GM19468 (cell line): ENCODE measurements around the gene ST6GALNAC1.
"Not testable (repeated sequence)": the region's sequence is repeated elsewhere in the genome, so short reads cannot be mapped to it uniquely, and the experiment has no call there.

ENCODE experiments used
- ATAC-seq: cut with Tn5 transposase; IDR thresholded peaks from one replicate; pipeline ENCODE4 v1.9.1; 2021; ENCODE audit warnings: mild to moderate bottlenecking, moderate library complexity, moderate number of reproducible peaks; ENCODE audit not compliant: unreplicated experiment; ENCODE audit errors: extremely low read depth

ST6GALNAC1 gene

DNA sequence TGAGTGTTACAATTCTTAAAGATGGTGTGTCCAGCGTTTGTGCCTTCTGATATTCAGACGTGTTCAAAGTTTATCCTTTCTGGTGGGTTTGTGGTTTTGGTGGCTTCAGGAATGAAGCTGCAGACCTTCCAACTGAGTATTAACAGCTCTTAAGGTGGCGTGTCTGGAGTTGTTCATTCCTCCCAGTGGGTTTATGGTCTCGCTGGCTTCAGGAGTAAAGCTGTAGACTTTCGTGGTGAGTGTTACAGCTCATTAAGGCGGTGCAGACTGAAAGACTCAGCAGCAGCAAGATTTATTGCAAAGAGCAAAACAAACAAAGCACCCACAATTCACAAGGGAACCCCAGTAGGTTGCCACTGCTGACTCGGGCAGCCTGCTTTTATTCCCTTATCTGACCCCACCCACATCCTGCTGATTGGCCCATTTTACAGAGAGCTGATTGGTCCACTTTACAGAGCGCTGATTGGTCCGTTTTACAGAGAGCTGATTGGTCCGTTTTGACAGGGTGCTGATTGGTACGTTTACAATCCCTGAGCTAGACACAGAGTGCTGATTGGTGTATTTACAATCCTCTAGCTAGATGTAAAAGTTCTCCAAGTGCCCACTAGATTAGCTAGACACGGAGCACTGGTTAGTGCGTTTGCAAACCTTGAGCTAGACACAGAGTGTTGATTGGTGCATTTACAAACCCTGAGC, 29.3 kb downstream of the ST6GALNAC1 start:
- ATAC-seq = not testable (repeated sequence)

DNA sequence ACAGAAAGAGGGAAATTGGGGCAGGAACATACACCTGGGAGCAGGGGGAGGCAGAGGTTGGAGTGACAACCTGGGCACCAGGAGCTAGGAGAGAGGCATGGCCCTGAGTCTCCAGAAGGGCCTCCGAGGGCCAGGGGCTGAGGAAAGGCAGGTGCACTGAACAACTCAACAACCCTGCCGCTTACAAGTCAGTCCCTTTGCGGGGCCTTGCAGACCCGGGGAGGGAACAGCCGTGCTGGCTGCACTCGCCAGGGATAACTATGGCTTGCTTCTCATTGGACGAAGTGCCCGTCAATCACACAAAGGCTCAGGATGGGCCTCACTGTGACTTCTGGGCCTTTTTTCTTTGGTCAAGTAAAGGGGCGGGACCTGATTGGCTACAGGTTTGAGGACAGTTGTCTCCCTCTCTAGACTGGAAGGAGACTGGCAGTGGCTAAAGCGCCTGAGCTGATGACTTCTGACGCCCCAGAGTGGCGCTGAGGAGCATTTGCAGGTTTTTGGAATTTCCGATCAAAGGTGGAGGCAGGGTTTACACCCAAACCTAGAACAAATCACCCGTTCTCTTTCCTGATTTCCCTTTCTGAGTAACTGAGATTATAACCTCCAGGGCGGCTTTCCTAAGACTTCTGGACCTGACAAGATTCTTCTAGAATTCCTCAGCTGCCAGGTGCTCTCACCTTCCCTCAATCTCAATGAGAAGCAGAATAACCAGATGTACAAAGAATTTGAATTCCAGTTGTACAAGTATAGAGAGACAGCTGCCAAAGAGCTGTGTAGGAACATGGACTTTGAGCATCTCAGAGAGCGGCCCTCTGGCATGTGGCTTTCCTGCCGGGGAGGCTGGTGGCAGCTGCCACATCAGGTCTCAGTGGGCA, 30.3 kb downstream of the ST6GALNAC1 start:
- ATAC-seq = no peak

DNA sequence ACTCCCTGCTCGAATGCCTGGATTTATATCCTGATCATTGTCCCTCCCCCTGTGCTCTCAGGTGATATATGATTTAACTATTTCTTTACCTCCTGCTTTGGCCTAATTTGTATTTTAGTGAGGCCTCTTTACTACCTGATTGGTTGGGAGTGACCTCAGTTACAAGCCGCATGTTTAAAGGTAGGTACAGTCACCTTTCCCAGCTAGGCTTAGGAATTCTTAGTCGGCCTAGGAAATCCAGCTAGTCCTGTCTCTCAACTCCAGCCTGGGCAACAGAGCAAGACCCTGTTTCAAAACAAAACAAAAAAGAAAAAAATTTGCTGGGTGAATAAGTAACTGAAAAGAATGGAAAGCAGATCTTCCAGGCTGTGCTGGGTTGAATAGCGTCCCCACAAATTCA, 31.1 kb downstream of the ST6GALNAC1 start:
- ATAC-seq = no peak

DNA sequence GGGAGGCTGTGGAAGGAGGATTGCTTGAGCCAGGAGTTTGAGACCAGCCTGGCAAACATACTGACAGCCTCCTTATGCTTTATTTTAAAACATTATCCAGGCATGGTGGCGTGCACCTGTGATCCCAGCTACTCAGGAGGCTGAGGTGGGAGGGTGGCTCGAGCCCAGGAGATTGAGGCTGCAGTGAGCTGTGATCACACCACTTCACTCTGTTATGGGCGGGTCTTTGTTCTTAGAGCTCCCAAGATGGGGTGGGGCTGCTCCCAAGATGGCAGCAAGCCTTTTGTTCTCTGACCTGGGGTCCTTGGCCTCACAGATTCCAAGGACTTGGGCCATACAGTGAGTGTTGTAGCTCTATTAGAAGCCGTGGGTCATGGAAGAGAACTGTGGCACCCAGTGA, 31.8 kb downstream of the ST6GALNAC1 start:
- no peak for ATAC-seq

DNA sequence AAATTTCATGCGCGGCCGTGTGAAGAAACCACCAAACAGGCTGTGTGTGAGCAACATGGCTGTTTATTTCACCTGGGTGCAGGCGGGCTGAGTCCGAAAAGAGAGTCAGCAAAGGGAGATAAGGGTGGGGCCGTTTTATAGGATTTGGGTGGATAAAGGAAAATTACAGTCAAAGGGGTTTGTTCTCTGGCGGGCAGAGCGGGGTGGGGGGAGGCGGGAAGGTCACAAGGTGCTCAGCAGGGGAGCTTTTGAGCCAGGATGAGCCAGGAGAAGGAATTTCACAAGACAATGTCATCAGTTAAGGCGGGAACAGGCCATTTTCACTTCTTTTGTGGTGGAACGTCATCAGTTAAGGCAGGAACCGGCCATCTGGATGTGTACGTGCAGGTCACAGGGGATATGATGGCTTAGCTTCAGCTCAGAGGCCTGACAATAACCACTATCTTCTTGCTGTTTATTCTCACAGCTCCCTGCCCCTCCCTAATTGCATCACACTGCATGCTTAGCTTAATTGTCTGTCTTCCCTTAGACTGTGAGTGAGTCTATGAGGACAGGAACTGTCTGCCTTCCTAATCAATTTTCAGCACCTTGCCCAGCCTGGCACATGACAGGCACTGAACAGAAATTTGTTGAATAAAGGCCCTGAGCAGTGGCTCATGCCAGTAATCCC, 32.3 kb downstream of the ST6GALNAC1 start:
- ATAC-seq = not testable (repeated sequence)

DNA sequence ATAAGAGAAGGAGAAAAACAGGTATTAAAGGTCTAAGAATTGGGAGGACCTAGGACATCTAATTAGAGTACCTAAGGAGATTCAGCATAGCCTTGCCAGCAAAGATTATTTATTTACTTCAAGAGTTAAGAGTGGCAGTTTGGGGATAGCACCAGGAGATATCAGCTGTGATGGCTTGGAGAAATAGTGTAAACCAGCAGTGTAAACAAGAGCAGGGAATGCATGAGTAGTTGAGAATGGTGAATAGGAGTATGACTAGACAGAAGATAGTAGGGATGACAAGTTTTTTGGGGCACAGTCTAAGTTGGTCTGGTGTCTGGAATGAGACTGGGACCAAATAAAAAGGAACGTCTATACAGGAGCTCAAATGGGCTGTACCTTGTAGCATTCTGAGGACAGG, 36.9 kb downstream of the ST6GALNAC1 start:
- not testable (repeated sequence) for ATAC-seq

DNA sequence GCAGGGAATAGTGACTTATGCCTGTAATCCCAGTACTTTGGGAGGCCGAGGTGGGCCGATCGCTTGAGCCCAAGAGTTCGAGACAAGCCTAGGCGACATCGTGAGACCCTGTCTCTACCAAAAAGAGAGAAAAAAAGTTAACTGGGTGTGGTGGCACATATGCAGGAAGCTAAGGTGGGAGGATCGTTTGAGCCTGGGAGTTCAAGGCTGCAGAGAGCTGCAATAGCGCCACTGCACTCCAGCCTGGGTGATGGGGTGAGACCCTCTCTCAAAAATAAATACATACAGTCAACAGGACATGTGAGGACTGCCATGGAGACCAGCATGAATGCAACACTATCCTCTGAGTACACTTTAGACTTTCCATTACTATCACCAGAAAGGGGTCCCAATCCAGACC, 42.5 kb downstream of the ST6GALNAC1 start:
- ATAC-seq = no peak

DNA sequence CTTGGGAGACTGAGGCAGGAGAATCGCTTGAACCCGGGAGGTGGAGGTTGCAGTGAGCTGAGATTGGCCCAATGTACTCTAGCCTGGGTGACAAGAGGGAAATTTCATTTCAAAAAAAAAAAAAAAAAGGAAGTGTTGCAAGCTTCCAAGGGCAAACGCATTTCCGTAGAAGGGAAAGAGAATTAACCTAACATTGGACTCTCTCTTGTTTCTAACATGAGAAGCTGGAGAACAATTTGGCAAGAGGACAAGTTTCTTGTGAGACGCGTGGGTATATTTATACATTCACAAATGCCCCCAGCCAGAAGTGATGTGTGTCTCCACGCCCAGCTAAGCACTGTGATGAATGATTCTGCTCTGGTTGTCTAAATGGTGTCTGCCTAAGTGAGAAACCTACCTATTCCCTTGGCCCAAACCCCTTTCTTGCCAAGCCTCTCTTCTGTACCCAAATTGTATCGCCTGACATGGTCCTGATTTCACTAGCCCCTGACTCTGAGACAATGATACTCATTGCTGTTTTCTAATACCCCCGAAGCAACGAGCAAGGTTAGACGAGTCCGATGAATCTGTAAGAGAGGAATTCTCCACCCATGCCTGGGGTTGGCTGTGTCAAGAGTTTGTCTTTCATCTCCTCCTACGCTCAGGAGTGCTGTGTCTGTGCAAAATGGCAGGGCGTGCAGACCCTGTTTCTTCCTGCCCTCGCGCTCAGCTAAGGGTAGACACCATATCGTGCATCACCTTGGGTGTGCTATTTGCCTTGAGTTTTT, 43.7 kb downstream of the ST6GALNAC1 start:
- ATAC-seq = no peak

DNA sequence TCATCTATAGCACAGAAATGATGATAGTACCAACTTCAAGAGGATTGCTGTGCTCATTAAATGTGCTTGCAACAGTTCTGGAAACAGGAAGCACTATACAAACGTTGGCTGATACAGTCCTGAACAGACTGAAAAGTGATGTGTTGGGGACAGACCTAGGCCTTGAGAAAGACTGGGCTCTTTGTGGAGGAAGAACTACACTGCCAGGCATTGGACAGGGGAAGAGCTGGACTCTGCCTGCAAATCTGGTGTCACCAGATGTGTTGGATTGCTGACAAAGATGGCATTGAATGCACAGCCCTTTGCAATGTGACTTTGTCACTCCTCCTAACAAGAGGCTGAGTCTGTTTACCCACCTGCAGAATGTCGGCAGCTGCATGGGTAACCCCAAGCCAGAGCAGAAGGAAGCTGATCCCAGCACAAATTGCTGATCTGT, 45.5 kb downstream of the ST6GALNAC1 start:
- no peak for ATAC-seq

DNA sequence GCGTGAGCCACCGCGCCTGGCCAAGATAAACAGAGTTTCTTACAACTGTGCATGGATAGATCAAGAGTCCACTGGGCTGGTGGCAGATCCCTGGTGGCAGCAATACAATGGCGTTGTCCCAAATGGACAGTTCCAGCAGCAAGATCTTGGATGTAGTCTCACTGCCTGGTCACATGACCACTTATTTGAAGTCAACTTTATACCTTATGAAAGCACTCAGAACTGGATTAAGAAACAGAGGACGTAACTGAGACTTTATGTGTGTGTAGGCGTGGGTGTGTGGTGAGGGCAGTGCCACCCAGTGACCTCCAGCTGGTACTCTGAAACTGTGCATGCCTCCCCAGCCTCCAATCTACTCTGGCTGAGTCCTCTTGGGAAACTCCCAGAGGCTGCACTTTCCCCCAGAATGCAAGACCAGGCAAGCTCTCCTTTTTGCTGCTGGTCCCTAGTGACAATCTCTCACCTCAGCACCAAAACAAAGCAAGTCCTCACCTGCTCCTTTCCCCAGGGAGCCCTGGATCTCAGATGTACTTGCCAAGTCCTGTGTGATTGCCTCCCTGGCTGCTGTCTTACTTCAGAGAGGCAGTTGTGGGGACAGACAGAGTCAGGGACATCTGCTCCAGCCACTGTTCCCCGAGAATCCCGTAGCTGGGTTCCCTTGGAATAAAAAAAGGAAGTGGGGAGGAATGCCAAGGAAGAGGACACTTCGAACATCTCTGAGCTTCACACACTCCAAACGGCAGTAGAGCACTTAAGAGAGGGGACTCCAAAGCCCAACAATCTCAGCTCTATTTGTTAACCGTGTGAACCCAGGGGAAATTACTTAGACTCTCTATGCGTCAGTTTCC, 46.2 kb downstream of the ST6GALNAC1 start:
- no peak for ATAC-seq

DNA sequence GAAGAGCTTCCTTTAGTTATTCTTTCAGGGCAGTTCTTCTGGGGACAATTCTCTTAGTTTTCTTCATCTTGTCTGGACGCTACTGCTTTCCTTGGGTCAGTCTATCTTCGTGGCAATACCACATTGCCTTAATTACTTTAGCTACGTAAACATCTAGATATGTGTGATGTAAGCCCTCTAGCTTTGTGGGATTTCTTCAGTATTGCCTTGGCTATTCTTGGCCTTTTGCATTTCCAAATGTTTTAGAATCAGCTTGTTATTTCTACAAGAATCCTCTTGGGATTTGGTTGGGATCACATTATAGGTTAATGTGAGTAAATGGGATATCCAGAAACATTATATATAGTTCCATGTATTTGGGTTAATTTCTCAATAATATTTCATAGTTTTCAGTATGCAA, 48.9 kb downstream of the ST6GALNAC1 start:
- no peak for ATAC-seq

DNA sequence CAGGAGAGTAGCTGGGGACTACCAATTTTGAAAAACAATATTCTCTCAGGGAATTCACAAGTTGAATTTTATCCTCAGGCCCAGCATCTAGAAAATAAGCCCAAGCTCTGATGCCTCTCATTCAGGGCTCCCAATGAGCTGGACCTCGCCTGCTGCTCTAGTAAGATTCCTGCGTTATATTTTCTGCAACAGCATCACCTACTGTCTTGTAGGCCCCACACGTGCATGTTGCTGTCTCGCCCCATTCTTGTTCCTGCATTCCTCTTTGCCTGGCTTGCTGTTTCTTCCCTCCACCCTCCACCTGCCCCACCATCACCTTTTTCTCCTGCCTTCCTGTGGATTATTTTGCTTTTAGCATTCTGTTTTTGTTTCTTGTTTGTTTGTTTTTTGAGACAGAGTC, 49.6 kb downstream of the ST6GALNAC1 start:
- no peak for ATAC-seq

DNA sequence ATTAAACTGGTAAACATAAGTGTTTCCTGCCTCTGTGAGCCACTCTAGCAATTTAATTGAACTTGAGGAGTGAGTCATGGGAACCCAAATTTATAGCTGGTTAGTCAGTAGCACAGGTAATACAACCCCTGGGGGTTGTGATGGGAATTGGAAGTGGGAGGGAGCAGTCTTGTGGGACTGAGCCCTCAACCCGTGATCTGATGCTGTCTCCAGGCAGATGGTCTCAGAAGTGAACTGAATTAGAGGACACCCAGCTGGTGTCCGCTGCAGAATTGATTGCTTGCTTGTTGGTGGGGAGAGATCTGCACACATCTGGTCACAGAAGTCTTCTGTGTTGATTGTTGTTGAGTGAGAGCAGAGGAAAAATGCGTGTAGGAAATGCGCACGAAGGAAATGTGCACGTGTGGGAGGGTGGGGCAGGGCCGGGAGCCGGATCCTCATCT, 50.2 kb downstream of the ST6GALNAC1 start:
- no peak for ATAC-seq

DNA sequence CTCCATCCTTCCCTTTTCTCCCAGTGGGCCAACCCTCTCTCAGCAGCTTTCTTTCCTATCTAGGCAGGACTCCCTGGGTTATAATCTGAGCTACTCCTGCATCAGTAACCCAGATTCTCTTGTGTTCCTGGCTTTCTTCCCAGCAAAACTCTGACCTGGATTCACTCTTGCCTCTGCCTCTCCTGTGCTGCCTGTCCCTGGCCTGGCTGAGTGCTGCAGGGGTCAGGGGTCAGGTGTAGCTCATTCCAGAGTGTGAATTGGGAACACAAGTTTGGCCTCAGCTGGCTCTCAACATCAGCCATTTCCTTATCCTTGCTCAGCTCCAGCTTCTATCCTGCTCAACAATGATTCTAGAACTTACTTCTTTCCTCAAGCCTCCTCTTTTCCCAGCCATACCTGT, 55.4 kb downstream of the ST6GALNAC1 start:
- no peak for ATAC-seq

DNA sequence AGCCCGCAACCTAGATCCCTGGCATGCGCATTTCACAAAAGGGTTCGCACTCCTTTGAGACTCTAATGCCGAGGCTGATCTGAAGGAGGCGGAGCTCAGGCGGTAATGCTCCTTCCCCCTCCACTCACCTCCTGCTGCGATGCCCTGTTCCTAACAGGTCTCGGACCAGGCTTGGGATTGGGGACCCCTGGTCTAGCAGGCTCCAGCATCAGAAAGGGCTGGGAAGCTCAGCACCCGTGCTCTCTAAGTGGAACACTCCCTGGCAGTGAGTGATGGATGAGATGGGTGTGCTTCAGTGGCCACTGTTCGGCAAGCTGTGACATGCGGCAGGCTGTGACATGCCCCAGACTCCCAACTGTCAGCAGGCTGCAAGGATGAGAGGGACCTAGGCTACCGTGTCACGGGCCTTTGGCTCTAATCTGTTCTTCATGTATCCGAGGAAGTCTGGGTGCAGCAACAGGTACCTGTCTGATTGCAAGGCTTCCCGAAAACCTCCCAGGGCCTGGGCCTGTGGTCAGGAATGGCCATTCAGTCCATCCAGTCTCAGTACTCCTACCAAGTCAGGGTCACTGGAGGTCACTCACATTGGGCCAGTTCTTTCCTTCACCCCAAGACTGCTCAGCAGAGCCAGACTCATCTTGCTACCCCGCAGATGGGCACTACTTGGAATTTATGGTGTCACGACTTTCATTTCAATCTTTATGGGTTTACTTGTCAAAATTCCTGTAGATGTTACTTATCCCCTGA, 56.6 kb downstream of the ST6GALNAC1 start:
- no peak for ATAC-seq

DNA sequence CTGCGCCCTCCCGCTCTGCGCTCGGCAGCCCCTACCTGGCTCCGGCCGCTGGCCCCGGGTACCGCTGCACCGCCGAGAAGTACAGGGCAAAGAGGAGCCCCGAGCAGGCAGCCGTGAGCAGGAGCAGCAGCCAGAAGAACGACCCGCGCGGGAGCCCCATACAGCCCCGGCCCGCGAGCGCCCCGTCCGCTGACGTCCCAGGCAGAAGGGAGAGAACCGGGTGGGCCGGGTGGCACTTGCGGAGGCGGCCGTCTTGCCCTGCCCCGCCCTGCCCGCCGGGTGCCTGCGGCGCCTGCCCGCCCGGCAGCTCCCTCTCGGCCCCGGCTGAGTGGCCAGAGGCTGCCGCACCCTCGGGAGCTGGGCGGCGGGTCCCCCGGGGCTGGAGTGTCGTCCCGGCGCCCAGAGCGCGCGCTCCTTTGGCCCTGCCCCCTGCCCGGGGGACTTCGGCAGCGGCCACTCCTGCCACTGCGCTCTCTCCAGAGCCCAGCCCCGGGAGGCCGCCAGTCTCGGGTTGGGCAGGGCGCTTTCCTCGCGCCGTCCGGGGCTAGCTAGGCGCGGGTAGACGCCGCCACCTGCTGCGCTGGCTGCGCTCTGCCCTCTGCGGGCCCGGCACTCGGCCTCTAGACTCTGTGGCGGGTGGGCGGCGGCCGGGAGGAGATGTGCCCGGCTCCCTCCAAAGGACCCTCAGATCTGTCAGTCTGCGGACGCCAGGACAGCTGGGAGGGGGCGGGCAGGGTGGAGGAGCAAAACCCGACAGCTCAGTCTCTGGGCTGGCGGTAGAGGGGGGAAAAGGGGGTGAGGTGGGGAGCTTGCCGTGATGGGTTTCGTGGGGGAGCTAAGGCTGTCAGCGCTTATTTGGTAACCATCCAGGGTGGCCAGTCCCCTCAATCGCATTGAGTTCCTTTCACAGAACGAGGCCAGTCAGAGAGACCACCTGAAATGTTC, 57.6 kb downstream of the ST6GALNAC1 start, which contains the start of gene ST6GALNAC2:
ST6GALNAC2 (minus strand) TSS at position 212 of the 945 bp plus-strand sequence; CDS start at position 160, 52 bp downstream.
- ATAC-seq = no peak

DNA sequence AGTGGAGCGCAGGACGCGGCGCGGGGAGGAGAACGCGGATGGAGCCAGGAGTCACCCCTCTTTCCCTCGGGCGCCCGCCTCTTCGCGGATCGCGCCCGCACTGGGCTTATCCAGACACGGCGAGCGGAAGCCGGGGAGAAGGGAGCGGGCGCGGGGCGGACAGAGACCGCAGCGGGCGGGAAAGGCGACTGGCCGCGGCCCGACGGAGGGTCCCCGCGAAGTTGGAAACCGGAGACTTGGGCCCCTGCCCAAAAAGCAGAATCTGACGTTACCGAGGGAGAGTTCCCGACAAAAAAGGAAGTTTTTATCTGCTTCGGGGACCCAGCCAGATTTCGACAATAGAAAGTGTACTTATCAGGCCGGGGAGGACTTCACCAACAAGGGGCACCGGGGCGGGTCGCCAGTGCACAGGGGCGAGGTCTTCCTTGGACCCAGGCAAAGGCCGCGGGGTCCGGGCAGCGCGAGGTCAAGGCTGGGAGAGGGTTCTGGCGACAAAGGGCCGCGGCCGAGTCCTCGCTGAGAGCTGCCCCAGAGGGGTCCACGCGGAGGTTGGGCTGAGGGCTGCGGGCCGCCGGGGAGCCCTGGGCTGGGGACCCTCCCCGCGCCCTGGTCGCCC, 58.4 kb downstream of the ST6GALNAC1 start:
- ATAC-seq = no peak
